Measurements from ENCODE around the gene APPL2.

APPL2 gene

DNA sequence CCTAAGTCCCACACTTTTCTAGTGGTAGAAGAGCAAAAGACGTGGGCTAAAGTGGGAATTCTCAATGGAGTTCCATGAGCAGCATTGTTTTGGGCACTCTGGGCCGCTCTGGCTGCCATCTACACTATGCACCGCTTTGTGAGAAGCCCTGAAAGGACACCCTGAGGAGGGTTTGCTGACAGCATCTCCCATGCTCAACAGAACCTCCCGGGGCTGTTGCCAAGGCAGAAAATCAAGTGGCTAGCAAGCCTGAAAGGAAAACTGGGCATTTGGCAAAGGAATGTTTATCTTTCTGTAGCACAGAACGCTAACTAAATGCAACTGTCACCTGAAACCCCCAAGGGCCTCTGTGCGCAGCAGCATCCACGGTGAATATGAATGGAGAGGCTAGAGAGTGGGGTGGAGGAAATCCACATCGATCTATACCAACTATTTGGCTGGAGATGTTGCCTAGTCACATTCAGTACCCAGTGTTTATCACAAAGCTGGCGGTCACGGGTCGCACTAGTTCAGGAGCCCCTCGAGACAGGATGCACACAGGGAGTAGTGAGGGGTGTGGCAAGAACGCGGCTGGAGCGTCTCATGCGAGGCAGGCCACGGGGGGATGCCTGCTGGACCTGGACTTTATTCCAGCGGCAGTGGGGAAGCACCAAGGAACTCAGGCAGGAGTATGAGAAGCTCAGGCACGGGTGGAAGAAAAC, 14.2 kb downstream of the APPL2 start:
- no peak for DNase-seq

GRCh38 chr12:105220929-105221290, 15.1 kb downstream of the APPL2 start:
- DNase-seq, result no peak

DNA sequence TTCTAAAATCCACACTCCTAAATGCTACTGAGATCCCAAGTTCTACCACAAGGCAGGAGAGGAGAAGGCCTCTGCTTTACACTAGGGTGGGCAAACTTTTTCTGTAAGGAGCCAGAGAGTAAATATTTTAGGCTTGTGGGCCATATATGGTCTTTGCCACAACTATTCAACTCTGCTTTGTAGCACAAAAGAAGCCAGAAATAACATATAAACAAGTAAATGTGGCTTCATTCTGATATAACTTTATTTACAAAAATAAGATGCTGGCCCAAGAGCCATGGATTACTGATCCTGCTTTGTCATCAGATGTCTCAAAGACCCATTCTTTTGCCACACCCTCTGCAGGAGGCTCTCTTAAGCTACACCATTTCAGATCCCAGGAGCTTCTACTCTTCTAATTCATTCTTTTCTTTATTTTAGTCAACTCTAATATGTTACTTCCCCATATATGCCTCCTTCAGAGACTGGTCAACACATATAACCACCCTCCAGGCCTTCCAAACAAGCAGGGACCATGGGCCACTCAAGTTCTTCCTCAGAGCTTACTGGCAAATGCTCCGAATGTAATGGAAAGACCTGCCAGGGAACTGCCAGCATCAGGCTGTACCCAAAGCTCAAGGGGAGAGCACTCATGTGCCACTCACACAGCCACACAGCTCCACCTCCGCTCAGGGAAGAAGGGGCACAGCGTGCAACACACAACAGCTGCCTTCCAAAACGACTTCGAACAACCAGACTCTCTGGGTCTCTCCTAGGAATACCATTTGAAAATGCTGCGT, 15.6 kb downstream of the APPL2 start:
- no peak for DNase-seq

DNA sequence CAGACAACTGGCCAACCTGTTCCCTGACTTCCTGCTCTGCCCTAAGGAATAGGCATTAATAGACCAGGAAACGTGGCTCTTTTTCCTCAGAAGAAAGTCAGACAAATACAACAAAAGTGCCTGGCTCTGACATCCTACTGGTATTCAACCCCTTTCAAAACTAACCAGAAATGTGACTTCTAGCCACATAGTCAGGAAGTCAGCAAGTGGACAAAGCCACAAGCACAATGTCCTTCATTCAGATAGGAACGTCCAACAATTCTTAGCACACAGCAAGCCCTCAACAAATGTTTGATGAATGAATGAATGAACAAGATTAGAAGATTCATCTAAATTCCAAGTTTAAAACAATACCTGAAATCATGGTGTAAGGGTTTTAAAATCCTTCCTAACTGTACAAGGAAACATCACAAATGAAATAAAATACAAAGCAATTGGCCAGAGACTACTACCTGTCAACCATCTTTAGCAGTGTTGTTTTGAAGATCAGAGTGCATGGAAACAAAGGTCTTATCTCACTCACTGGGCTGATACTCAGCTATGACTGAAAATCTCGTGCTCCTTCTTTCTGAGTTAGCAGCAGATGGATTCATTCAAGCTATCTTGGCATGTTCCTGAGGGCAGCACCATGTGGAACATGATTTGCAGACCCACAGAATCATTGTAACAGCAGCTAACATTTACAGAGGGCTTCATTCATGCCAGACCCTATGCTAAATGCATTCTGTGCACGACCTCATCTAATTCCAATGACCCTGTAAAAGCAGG, 16.5 kb downstream of the APPL2 start:
- DNase-seq, result no peak

DNA sequence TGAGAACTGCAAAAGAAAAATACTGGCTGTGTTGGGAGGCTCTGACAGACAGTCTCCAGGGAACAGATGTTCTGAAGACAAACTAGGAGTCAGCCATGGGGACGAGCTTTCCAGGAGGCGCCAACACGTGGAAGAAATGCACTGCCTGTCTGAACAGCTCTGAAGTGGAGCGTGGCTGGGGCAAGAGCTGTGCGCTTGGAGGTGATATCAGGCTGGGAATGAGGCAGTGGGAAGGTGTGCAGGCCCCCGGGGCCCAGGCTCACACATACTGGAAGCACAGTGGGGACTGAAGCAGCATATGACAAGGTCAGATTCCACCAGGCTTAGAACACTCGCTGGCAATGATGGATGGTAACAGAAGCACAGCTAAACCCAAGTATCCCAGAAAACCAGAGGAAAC, 17.5 kb downstream of the APPL2 start:
- DNase-seq, result no peak

GRCh38 chr12:105214670-105215375, 21.2 kb downstream of the APPL2 start:
- peak; percentile 76 for DNase-seq

GRCh38 chr12:105214148-105214547, 21.8 kb downstream of the APPL2 start:
- DNase-seq, result no peak

DNA sequence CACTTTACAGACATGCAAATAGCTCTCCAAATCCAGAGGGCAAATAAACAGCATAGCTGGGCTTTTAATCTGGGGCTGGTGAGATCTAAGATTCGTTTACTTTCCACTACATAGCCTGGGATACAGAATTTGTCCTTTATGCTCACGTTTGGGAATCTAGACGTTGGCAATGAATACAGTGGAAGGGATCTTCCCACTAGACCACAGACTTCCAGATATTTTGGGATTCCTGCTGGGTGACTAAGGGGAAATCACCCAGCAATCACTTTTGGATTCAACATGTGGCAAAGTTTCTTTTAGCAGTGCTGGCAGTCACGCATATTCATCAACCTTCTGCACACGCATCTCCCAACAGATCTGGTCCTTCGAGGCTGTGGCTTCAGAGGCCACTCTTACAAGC, 23.5 kb downstream of the APPL2 start:
- DNase-seq, result no peak

DNA sequence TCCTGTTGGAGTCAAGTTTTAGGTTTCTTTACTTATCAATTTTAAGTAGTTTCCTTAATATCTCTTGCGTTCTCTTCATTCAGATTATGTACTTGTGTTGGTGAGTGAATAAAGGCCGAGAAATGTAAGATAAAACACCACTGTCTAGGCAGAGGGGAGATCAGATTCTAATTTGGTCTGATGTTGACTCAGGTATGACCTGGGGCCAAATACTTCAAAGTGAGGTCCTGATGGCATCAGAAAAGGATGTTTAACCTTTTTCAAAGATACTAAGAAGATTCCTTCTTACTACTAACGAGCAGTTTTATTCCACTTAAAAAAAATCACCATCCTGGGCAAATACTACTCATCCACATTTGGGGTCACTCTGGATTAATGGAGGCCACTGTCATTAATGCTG, 26.9 kb downstream of the APPL2 start:
- no peak for DNase-seq

GRCh38 chr12:105206686-105207374, 29.1 kb downstream of the APPL2 start:
- no peak for DNase-seq

- DNase-seq, result peak; percentile 96
Observed at GRCh38 chr12:105205322-105206048, 30.5 kb downstream of the APPL2 start.

GRCh38 chr12:105204916-105205315, 31.1 kb downstream of the APPL2 start:
- no peak for DNase-seq

- DNase-seq, result no peak
Observed at GRCh38 chr12:105204127-105204526, 31.8 kb downstream of the APPL2 start.

DNA sequence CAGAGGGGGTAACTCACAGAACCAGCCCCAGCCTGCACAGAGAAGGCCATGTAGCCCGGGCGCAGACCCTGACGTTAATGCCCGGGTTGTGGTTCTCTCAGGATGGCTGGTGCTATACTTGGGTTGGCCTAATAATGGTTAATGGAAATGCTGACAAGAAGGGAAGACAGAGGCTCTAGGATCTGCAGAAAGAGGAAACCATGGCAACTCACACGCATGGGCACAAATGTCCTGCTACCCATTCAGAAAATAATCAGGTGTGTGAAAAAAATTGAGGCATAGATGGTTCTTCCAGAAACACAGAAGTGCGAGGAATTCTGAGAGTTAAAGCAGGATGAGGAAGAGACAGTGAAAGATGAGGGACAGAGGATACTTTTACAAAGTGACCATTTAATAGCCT, 33.8 kb downstream of the APPL2 start:
- DNase-seq, result no peak

- DNase-seq, result no peak
Observed at GRCh38 chr12:105201299-105201698, 34.7 kb downstream of the APPL2 start.

- DNase-seq, result no peak
Observed at GRCh38 chr12:105200385-105200784, 35.6 kb downstream of the APPL2 start.

DNA sequence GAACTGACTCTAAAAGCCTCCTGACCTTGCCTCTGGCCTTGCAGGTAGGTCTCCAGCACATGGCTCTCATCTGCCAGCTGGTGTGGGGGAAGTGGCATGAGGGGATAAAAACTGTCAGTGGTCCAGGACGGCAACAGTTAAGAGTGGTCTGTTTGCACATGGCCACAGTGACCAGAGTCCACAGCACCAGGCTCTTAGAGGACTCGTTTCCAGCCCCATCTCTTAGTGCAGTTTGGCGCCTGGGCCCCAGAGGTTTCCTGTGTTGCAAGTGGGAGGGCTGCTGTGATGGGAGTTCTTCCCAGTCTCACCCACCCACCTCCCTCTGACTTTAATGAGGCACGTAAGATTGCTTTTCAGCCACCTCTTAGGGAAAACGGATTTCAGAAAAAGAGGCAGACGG, 37.0 kb downstream of the APPL2 start:
- no peak for DNase-seq

DNA sequence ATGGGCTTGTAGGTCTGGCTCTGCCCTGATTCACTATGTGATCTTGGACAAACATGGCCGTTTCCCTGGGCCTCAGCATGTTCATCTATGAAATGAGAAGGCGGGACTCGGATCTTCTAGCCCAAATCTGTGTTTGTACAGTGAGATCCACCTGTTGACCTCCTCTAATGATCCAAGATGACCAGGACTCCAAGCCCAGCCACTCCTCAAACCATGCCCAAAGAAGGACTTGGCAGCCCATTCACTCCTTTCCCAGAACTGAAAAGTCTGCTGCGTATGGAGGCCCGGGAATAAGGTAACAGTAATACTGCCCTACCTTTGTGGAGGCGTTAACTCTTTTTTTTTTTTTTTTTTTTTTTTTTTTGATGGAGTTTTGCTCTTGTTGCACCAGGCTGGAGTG, 39.9 kb downstream of the APPL2 start:
- DNase-seq, result no peak

GRCh38 chr12:105194947-105195346, 41.0 kb downstream of the APPL2 start:
- no peak for DNase-seq

GRCh38 chr12:105192624-105193225, 43.2 kb downstream of the APPL2 start:
- DNase-seq, result no peak

DNA sequence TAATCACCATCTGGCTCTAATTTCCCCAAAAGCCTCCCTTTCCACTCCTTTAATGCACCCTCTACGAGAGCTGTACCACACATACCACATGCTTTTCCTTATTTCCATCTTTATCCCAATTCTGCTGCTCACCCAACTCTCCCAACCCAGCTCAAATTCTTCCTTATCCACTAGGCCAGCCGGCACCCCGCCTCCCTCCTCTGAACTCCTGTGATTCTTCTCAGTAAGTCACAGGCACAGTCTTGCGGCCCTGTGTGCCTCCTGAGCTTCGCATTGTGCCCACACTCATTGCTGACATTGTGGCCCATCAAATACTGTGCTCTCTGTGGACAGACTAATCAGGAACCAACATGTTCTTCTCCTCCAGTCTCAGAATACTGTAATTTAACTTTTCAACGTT, 45.4 kb downstream of the APPL2 start:
- DNase-seq, result no peak

DNA sequence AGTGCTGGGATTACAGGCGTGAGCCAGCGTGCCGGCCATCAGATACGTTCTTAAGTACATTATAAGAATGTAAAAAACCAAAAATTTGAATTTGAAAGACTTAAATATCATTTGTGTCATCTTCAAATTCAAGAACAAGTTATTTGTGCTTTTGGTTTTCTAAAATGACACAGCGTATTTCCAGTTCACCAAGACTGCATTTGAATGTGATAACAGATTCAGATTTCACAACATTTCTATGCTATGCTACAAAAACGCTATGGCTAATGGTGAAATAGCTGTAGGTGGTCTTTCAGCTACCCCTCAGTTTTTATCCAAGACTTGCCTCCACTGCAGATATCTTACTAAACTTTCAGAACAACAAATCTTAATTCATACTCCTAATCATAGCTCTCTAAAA, 46.7 kb downstream of the APPL2 start:
- no peak for DNase-seq

Measured in NCI-H1105 treated with DMSO at 0.1 percent for 48 hours (cell line).